Mucosa of gallbladder (tissue), 1 donor: ENCODE measurements around the gene FBRSL1. TPM values are rescaled to one million over a fixed set of nuclear protein-coding genes. Genes with fewer than 3 reads are reported as not detected.

Source experiments
- DNase-seq: peaks from one replicate; pipeline ENCODE4 v3.0.0-alpha.2; 2020; ENCODE audit warnings: low spot score
- total RNA-seq: library from RNA; stranded (reverse); gene quantifications from one replicate; pipeline ENCODE4 v1.2.1, GENCODE V29; 2021
- donor health status: DM: no; HTN: no; CAD: no.

FBRSL1 gene
- total RNA-seq, 1 donor from 2014 or later, result 67.1 TPM

- DNase-seq, result no peak
Observed at GRCh38 chr12:132496358-132496669, 6.4 kb downstream of the FBRSL1 start.

DNA sequence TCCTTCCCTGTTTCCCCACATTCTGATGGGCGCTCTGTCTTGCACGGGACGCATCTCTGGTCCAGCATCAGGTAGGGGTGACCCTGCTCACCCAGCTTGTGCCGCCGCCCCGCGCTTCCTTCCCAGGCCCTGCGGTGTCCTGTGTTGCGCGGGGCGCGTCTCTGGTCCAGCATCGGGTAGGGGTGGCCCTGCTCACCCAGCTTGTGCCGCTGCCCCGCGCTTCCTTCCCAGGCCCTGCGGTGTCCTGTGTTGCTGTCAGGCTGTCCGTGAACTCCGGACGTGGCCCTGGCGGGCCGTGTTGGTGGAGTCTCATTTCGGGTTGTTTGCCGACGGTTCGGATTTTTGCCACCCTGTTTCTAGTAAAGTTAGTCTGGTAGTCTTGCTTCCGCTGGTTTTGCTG, 6.8 kb downstream of the FBRSL1 start:
- DNase-seq, result no peak

- no peak for DNase-seq
Observed at GRCh38 chr12:132497514-132498405, 7.8 kb downstream of the FBRSL1 start.

DNA sequence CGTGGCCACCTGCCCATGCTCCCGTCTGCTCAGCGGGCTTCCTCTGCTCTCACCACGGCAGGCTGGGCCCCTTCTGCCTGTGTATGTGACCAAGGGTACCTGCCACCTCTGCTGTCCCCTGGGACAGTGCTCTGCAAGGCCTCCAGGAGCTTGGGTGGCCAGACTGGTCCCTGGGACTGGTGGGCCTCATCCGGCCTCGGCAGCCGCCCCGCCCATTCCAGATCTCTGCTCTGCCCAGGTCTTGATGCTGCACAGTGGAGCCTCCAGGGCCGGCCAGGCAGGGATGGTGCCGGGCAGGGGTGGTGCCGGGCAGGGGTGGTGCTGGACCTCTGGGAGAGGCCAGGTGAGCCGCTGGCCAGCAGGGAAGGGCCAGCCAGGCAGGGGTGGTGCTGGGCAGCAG, 9.0 kb downstream of the FBRSL1 start:
- DNase-seq, result no peak

DNA sequence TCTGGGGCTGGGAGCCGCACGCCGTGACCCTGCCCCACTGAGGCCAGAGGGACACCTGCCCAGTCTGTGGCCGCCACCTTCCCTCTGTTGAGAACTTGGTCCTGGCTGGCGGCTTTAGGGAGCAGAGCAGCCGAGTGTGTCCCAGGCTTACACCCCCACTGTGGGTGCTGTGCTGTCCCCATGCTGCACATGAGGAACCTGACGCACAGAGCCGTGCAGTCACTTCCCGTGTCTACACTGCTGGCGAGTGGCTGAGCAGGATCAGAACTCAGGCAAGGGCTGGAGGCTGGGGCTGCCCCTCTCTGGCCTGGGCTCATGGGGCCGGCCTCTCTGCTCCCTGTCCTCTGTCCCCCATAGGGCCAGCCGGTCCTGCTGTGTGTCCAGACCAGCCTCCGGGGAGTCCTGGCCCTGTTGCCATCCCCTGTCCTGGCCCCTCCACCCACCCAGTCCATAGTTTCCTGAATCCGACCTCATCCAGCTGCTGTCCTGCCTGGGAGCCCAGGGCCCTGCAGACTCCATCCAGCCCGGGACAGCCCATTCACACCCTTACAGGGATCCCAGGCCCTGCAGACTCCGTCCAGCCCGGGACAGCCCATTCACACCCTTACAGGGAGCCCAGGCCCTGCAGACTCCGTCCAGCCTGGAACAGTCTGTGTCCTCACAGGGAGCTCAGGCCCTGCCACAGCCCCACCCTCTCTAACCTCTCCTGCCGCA, 10.3 kb downstream of the FBRSL1 start:
- no peak for DNase-seq

DNA sequence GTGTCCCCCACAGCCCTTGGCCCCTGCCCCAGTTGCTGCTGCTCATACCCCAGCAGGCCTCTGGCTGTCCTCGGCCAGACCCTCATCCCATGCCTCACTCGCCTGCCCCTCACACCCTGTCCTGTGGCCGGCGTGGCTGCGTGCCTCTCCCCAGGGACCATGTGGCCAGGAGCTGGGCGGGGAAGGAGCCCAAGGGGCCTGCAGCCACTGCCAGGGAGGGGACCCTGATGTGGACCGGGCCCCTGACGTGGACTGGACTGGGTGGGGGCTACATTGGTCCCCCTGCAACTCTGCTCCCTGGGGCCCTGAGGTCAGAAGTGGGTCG, 10.9 kb downstream of the FBRSL1 start:
- DNase-seq, result no peak

GRCh38 chr12:132501204-132501940, 11.4 kb downstream of the FBRSL1 start:
- no peak for DNase-seq

GRCh38 chr12:132502149-132502881, 12.4 kb downstream of the FBRSL1 start:
- no peak for DNase-seq

DNA sequence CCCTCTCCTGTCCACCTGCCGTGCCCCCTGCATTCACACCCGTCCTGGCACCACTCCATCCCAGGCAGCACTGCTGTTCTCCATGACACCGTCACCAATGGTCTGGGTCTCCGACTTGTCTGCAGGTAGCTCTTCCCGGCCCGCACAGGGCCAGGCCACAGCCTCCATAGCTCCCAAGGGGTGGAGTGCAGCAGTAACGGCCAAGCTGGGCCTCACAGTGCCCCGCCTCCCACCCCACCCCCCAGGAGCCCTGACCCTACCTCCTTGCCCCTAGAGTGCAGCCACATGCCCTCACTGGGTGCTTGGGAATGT, 12.9 kb downstream of the FBRSL1 start:
- no peak for DNase-seq

DNA sequence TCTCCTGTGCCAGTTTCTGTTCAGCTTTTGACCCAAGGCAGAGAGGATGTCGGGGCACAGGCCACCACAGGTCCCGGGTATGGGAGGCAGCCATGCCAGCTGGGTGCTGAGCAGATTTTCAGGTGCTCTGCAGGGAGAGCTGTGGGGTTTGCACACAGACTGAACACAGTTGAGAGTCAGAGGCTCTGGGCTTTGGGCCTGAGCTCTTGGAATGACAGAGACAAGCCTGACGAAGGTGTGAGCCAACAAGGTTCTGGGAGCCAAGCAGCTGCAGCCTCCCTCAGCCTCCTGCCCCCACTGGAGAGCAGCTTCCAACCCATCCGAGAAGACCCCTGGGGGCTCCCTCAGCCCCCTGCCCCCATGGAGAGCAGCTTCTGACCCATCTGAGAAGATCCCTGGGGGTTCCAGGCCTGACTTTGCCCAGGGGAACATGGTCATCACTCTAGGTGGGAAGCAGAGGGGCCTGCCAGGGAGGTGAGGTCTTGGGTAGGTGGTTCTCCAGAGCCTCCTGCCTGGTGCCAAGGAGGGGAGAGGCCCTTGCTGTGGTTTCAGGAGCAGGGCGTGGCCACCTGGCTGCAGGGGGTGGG, 13.8 kb downstream of the FBRSL1 start:
- DNase-seq, result no peak

DNA sequence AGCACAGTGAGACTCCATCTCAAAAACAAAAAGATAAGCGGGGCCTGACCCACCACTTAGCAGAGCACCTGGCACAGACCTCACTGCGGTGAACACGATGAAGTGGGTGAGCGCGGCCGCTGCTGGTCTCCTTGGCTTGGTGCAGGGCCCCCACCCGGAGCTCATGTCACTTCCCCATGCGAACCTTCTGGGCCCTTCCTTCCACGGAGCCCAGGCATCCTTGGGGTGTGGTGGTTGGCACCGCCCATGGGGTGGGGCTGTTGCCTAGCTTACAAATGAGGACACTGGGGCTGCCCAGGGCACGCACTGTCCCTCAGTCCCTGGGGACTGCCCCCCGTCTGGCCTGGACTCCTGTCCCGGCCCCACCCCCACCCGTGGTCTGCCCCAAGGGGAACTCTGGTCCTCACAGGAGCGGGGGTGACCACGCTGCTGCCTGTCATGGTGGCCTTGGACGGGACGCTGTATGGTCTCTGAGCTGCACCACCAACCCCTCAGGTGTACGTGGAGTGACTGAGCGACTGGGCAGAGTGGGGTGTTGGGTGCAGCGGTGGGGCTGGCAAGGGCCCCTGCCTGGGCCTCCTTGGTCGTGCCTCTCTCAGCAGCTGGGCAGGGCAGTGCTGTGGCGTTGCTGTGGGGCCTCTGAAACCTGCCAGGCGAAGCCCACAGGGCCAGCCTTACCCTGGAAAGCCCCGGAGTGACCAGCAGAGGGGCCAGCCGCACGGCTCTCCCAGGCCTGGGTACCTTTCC, 15.3 kb downstream of the FBRSL1 start:
- DNase-seq, result no peak

GRCh38 chr12:132505852-132506219, 15.9 kb downstream of the FBRSL1 start:
- DNase-seq, result no peak

GRCh38 chr12:132506328-132507160, 16.6 kb downstream of the FBRSL1 start:
- peak; percentile 73 for DNase-seq

GRCh38 chr12:132507161-132507538, 17.2 kb downstream of the FBRSL1 start:
- no peak for DNase-seq

DNA sequence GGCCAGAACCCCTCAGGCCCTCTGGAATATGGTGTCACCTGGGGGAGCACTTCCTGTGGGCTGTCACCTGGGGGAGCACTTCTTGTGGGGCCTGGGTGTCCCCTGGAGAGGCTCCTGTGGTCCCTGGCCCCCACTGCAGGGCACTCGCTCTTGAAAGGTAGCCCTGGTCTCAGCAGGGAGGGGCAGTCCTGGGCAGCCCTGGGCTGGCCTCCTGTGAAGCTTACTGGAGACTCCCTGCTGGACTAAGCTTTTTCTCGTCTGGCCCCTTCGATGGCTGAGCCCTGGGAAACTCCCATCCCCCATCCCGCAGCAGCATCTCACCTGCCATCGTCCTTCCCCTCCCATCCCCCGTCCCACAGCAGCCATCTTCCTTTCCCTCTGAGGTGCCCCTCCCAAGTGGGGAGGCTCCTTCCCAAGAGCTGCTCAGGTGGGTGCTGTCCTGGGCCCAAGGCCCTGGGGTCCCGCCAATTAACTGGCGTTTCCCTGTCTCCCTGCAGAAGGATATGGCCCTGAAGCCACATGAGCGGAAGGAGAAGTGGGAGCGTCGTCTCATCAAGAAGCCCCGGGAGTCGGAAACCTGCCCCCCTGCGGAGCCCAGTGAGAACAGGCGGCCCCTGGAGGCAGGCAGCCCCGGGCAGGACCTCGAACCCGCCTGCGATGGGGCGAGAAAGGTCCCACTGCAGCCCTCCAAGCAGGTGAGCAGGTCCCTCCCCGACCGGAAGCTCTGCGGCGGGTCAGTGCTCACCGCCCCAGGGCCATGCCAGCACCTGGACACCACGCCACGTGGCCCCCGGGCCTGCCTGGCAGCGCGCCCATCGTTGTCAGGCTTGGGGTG, 17.9 kb downstream of the FBRSL1 start:
- DNase-seq, result no peak

DNA sequence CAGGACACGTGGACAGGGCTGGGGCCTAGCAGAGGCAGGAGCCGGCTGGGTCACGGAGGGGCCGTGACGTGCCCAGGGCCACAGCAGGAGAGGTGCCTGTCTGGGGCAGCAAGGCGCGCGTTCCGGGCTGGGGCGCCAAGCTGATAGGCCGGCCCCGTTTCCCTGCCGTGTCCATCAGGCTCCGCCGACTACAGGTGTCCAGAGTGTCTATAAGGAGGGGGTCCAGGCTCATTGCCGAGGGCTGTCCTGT, 18.5 kb downstream of the FBRSL1 start:
- DNase-seq, result no peak

GRCh38 chr12:132508860-132509732, 19.1 kb downstream of the FBRSL1 start:
- no peak for DNase-seq

- DNase-seq, result no peak
Observed at GRCh38 chr12:132510111-132510724, 20.3 kb downstream of the FBRSL1 start.
